DMS53 treated with DMSO at 0.1 percent for 48 hours (cell line): ENCODE measurements around the gene KLF8.
A peak's percentile ranks its signal among the peaks of the same experiment; 100 is the strongest.
"Not testable (repeated sequence)": the region's sequence is repeated elsewhere in the genome, so short reads cannot be mapped to it uniquely, and the experiment has no call there.

Experiments used
- DNase-seq: peaks from one replicate; lab custom pipeline; 2025; ENCODE audit not compliant: unreplicated experiment; lab: John Stamatoyannopoulos, UW

KLF8 gene

DNA sequence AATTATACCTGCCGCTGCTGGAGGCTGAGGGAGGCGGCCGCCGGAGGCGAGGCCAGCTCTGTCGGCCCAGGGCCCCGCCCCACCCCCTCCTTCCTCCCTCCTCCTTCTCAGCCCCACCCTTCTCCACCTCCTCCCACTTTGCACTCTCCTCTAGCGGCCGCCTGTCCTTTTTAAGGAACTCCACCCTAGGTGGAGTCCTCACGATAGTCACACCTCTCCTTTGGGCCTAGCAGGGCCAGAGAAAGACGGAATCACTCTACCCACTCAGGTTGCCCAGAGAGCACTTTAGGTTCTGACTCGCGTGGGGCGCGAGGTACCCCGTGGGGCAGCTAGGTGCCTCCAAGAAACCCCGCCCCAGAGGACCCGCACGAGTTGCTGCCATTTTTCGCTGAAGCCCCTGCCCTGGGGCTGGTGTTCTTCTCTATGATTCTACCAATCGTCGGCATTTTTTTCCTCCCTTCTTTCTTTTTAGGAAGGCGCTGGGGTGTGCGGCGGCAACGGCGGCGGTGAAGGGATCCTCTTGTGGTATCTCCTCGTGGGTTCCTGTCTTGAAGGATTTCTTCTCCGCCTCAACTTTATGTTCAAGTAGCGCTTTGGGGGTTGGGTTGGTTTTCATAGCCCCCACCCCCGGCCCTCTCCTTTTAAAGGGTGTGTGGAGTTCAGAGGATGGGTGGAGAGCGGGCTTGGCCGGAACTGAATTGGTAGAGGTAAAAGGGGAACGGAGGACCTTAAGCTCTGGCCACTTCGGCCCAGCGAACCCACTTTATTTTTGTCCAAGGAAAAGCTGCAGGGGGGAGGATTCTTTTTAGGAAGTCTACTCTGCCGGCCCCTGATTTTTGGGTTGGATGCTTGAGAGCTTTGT is at the start of gene KLF8:
Gene KLF8 (plus strand): TSS at position 136 of the 862 bp plus-strand sequence. CDS start 979 bp downstream, outside the sequence.
- DNase-seq, result peak; percentile 0

- DNase-seq, result not testable (repeated sequence)
Measured at GRCh38 chrX:56206945-56207344, 25.2 kb upstream of the KLF8 start.

DNA sequence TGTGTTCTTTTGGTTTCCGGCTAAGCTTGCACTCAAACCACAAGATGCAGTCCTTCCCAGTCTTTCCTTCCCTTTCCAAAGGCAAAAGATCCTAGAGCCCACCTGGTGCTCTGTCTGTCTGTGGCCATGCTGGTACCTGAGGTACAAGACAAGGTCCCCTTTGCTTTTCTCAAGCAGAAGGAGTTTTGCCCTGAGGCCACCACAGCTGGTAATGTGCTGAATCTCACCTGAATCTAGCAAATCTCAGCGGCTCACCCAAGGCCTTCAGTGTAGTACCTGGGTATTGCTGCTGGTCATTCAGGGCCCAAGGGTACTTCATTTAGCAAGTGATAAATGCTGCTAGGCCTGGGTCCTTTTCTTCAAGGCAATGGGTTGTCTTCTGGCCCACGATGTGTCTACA is 20.5 kb upstream of the KLF8 start:
- DNase-seq, result no peak

DNA sequence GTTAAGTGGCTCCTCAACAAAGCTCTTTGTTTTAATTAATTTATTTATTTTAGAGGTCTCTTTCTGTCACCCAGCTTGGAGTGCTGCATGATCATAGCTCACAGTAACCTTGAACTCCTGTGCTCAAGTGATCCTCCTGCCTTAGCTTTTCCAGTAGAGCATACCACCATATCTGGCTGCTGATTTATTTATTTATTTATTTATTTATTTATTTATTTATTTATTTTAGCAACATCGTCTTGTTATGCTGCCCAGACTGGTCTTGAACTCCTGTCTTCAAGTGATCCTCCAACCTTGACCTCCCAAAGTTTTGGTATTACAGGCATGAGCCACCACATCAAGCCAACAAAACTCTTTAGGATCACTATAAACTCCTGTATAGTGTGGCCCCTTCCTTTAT is 15.8 kb upstream of the KLF8 start:
- no peak for DNase-seq

DNA sequence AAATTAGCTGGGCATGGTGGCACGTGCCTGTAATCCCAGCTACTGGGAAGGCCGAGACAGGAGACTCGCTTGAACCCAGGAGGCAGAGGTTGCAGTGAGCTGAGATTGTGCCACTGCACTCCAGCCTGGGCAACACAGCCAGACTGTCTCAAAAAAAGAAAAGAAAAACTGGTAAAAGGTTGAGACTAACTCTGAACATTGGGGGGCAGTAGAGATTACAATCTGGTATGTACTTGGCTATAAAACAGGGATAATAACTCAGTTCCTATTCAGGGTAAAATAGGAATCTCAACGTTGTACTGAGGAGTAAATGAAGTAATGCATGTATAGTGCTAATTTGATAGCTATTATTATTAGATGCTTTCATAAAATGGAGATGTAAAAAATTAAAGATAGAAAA is 12.5 kb upstream of the KLF8 start:
- peak; percentile 13 for DNase-seq

DNA sequence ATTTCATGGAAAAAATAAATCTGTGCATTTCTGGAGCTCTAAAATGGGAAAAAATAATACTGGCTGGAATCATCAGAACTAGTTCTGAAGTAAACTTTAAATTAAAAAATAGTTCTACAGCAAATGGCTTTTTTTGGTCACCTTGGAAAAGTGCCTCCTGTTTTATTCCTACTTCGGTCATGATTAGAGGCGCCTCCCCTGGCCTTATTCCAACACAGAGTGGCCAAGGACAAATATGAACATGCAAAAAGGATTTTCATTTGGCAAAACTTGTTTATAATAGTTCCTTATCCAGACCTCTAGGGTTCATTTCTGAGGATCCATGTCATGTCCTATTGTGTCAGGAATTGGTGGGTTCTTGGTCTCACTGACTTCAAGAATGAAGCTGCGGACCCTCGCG is 11.1 kb upstream of the KLF8 start:
- no peak for DNase-seq

GRCh38 chrX:56222473-56223000 is 9.6 kb upstream of the KLF8 start:
- DNase-seq, result no peak

GRCh38 chrX:56226980-56227379 is 5.2 kb upstream of the KLF8 start:
- no peak for DNase-seq

GRCh38 chrX:56228914-56229313 is 3.2 kb upstream of the KLF8 start:
- DNase-seq, result no peak

DNA sequence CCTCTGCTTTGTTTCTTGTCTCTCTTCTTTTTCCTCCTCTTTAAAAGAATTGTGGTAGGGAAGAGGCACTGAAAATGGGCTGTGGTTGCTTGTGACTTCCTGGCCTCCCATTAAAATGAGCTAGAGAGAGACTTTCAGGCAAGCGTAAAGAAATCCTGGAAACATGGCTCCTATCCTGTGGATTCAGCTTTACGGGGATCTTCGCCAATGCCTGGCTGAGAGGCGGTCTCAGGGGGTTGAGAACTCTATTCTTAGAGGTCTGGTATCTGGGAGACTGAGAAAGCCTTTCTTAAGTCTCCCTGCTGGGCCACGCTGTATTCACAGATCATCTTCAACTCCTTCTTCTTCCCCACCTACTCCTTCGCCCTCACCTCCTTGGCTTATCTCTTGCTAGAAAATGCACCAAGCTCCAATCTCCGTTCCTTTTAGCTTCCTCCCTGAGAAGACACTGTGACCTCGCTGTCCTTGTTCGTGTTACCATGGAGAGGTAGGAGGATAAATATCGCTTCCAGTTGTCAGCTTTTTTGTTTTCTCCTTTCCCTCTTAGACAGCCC is 542 bp upstream of the KLF8 start:
- no peak for DNase-seq

- DNase-seq, result no peak
Measured at GRCh38 chrX:56233100-56233499, 944 bp downstream of the KLF8 start.

DNA sequence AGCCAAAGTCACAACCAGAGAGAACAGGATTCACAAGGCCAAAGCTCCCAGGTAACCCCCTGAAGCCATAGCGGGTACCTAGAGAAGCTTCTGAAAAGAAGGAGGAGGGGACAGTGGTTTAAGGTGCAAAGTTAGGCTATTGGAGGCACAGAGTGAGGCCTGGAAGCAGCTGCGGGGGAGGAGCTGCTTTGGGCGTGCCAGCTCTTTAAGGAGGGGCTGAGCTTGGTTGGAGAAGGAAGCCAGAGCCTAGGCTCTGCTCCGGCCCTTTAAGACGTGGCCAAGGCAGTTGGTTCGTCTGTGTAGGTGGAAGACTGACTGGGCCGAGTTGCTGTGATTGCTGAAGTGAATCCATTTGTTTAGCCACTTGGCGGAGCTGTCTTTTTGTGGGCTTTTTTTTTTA is 1.5 kb downstream of the KLF8 start:
- DNase-seq, result no peak

DNA sequence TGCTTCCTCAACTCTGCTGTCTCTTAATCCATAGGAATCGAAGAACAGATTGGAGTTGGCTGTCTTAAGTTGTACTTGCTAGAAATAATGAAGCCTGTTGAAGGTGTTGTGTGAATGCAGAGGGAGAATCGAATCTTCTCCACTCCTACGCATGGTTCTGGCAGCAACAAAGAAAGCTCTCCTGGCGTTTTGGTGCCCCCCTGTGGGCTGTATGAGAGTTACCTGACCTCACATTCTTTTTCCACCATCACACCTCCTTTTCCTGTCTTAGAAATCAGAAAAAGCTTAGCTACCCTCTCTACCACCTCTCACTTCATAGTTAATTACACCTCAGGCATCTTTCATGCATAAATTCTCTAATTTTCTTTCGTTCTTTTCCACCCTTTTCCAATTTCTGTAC is 16.3 kb downstream of the KLF8 start:
- DNase-seq, result peak; percentile 47

- no peak for DNase-seq
Measured at GRCh38 chrX:56253832-56254703, 21.9 kb downstream of the KLF8 start.

DNA sequence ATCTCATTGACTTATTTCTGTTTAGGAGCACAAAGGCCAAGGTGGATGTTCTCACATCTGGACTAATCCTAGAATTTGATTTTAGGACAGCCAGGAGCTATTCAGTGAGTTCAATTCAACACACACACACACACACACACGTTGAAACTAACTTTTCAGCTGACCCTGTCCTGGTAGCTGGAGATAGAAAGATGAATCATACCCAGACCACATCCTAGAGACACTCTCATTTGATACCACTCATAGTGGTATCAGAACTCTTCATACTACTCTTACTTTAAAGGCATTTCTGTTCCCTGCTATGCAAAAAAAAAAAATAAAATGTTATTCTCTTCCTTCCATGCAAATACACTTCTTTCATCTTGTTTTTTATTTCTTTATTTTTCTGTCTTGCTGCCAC is 36.7 kb downstream of the KLF8 start:
- DNase-seq, result no peak

DNA sequence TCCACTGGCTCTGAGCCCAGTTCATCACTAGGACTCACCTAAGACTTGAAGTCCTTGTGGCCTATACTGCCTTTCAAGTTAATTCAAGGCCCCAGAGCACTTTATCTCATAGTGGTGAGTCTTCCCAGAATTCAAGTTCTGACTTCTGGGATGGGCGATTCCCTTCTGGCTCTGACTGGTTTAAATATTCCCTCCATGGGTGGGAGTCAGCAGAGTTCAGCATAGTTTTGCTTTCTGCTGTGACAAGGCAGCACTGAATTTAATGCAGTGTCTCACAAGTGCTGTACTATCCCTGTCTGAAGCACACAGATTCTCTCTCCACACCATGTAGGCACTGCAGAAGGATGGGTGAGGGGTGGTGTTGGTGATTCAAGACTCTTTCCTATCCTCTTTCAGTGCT is 46.5 kb downstream of the KLF8 start:
- DNase-seq, result no peak

- no peak for DNase-seq
Measured at GRCh38 chrX:56279863-56280262, 47.7 kb downstream of the KLF8 start.

DNA sequence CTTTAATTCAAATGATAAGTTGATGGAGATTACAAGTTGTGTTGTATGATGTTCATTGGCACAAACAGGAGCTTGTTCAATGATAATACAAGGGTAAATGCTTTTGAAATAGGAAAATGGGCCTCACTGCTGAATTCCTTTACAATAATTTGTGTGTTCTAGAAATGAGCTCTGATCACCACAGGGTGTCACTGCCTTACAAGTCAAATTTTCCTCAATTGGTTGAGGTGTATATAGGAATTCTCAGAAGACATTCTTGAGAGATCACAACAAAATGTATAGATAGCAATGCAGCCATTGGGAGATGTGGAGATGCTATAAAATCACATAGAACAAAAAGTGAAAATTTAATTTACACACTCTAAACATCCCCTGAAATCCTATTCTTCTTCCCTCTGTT is 49.6 kb downstream of the KLF8 start:
- DNase-seq, result peak; percentile 29

GRCh38 chrX:56284269-56284668 is 52.1 kb downstream of the KLF8 start:
- no peak for DNase-seq

DNA sequence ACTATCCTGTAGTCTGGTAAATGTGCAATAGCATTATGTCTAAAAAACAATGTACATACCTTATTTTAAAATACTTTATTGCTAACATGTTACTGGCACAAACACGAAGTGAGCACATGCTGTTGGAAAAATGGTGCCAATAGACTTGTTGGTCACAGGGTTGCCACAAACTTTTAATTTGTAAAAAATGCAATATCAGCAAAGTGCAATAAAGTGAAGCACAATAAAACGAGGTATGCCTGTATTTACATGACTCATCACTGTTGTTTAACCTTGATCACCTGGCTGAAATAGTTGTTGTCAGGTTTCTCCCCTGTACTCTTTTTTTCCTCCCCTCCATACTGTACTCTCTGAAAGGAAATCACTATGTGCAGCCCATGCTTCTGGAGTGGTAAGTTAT is 56.5 kb downstream of the KLF8 start:
- no peak for DNase-seq

- DNase-seq, result no peak
Measured at GRCh38 chrX:56289449-56289848, 57.3 kb downstream of the KLF8 start.

- no peak for DNase-seq
Measured at GRCh38 chrX:56308726-56309125, 76.6 kb downstream of the KLF8 start.
